ENCODE results near the gene LINC00305.

The LINC00305 gene

GRCh38 chr18:64148988-64149387 is at the start of gene LINC00305:
LINC00305 (minus strand) TSS chr18:64149088.
- DNase-seq = no peak

- DNase-seq = no peak
These were observed 42.2 kb upstream of the LINC00305 start for GRCh38 chr18:64191069-64191468.

- no peak for DNase-seq
These were observed 37.1 kb upstream of the LINC00305 start for GRCh38 chr18:64185987-64186386.

GRCh38 chr18:64183665-64184064 is 34.8 kb upstream of the LINC00305 start:
- DNase-seq = no peak

- no peak for DNase-seq
These were observed 31.7 kb upstream of the LINC00305 start for GRCh38 chr18:64180617-64181016.

- DNase-seq = no peak
These were observed 31.3 kb upstream of the LINC00305 start for GRCh38 chr18:64180171-64180570.

GRCh38 chr18:64179556-64180080 is 30.7 kb upstream of the LINC00305 start:
- no peak for DNase-seq

- DNase-seq = no peak
These were observed 30.0 kb upstream of the LINC00305 start for GRCh38 chr18:64178860-64179259.

- no peak for DNase-seq
These were observed 26.5 kb upstream of the LINC00305 start for GRCh38 chr18:64175432-64175831.

- no peak for DNase-seq
These were observed 22.7 kb upstream of the LINC00305 start for GRCh38 chr18:64171576-64171975.

GRCh38 chr18:64167408-64167925 is 18.6 kb upstream of the LINC00305 start:
- no peak for DNase-seq

- DNase-seq = no peak
These were observed 17.0 kb upstream of the LINC00305 start for GRCh38 chr18:64165906-64166305.

- DNase-seq = no peak
These were observed 16.0 kb upstream of the LINC00305 start for GRCh38 chr18:64164883-64165282.

- DNase-seq = no peak
These were observed 1.1 kb upstream of the LINC00305 start for GRCh38 chr18:64149916-64150438.

GRCh38 chr18:64142904-64143303 is 6.0 kb downstream of the LINC00305 start:
- DNase-seq = no peak

GRCh38 chr18:64137914-64138313 is 11.0 kb downstream of the LINC00305 start:
- no peak for DNase-seq

- DNase-seq = no peak
These were observed 14.7 kb downstream of the LINC00305 start for GRCh38 chr18:64134044-64134747.

GRCh38 chr18:64132871-64133270 is 16.0 kb downstream of the LINC00305 start:
- DNase-seq = no peak

GRCh38 chr18:64131314-64131713 is 17.6 kb downstream of the LINC00305 start:
- no peak for DNase-seq

GRCh38 chr18:64127172-64127571 is 21.7 kb downstream of the LINC00305 start:
- DNase-seq = no peak

- no peak for DNase-seq
These were observed 29.0 kb downstream of the LINC00305 start for GRCh38 chr18:64119916-64120315.

GRCh38 chr18:64118406-64118805 is 30.5 kb downstream of the LINC00305 start:
- DNase-seq = no peak

GRCh38 chr18:64116571-64117175 is 32.2 kb downstream of the LINC00305 start:
- no peak for DNase-seq

GRCh38 chr18:64115881-64116280 is 33.0 kb downstream of the LINC00305 start:
- DNase-seq = no peak
